WI38 (cell line): ENCODE results near the gene KCNK5.

Source experiments
- H3K4me3 ChIP-seq: 2 replicates; pipeline ENCODE4 v1.5.1; 2011; ENCODE audit warnings: low read depth, mild to moderate bottlenecking, control low read depth, low read length
- TF ChIP-seq, protein P1 (sequence below): IDR thresholded peaks from 2 replicates; pipeline ENCODE4 v1.5.1; 2012; ENCODE audit warnings: low read depth, mild to moderate bottlenecking, control low read depth, low read length

Gene KCNK5, protein sequence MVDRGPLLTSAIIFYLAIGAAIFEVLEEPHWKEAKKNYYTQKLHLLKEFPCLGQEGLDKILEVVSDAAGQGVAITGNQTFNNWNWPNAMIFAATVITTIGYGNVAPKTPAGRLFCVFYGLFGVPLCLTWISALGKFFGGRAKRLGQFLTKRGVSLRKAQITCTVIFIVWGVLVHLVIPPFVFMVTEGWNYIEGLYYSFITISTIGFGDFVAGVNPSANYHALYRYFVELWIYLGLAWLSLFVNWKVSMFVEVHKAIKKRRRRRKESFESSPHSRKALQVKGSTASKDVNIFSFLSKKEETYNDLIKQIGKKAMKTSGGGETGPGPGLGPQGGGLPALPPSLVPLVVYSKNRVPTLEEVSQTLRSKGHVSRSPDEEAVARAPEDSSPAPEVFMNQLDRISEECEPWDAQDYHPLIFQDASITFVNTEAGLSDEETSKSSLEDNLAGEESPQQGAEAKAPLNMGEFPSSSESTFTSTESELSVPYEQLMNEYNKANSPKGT

DNA sequence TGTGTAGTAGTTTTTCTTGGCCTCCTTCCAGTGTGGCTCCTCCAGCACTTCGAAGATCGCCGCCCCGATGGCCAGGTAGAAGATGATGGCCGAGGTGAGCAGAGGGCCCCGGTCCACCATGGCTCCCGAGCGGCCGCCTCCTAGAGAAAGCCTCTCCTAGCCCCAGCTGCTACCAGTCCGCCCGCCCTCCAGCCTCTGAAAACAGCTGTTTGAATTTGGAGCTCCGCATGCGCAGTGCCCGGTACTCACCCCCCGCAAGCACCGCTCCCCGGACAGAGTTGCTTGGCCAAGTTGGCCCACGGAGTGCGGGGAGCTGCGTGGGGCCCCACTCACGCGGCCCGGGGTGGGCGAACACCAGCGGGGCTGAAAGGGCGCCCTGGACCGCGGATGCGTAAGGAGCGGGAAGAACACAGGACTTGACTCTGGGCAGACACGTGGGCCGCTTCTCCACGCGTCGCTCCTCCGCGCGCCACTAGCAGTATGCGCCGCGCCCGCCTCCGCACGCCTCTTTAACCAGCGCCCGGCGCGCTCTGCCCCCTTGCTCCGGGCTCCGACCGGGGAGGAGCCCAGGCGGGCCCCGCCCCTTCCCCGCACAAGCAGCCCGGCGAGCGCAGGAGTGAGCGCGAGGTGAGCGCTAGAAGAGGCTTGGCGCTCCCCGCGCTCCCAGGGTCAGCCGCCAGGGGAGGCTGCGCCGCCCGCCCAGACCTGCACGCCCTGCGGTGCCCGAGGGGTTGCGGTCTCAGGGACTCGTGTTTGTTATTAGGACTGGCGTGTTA, at the start of gene KCNK5:
Gene KCNK5 (minus strand): TSS at position 484 of the 776 bp plus-strand sequence. CDS start 364 bp downstream, at position 120.
- TF ChIP-seq, protein P1, sequence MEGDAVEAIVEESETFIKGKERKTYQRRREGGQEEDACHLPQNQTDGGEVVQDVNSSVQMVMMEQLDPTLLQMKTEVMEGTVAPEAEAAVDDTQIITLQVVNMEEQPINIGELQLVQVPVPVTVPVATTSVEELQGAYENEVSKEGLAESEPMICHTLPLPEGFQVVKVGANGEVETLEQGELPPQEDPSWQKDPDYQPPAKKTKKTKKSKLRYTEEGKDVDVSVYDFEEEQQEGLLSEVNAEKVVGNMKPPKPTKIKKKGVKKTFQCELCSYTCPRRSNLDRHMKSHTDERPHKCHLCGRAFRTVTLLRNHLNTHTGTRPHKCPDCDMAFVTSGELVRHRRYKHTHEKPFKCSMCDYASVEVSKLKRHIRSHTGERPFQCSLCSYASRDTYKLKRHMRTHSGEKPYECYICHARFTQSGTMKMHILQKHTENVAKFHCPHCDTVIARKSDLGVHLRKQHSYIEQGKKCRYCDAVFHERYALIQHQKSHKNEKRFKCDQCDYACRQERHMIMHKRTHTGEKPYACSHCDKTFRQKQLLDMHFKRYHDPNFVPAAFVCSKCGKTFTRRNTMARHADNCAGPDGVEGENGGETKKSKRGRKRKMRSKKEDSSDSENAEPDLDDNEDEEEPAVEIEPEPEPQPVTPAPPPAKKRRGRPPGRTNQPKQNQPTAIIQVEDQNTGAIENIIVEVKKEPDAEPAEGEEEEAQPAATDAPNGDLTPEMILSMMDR, result no peak
- no peak within 1 kb of the TSS for H3K4me3 ChIP-seq

DNA sequence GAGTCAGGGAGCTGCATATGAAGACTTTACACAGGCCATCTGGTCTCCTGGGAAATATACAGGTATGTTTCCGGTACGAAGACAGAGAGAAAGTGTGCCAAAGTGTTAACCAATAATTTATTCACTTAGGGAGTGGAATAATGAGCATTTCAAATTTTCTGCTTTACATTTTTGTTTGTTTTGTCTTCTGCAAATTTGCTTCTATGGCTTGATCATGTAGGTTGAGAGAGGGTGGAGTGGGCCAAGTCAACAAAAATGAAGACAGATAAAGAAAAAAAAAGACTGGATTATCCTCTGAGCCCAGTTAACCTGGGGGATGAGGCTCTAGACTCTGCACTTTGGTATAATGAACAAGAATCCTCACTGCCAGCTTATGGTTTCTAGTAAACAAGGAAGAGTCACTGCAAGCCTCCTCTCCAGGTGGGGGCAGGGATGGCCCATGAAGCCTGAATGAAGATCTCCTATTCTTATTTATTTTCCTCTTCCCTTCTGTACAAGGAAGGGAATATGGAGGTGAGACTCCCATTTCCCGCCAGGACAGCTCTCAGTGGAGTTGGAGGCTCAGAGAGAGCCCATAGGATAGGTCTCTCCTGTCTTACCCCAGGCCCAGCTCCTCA, 47.2 kb upstream of the KCNK5 start:
- H3K4me3 ChIP-seq, result no peak overlapping the region
- TF ChIP-seq, protein P1, result no peak

DNA sequence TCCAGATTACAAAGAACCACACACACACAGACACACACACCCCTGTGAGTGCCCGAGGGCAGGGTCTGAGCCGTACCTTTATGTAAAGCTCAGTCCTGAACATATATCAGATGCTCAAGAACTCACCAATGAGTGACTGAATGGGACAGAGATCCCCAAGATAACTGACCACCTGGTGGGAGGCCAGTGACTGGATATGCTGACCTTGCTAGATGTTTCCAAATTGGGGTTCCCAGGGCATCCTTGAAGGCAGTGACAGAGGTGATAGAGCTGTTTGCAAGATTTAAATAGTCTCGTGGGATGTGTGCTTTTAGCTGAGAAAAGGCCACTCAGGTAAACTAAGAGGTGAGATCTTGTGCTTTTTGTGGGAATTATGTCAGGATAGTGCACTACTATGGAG, 45.6 kb upstream of the KCNK5 start:
- TF ChIP-seq, protein P1, result no peak
- H3K4me3 ChIP-seq, result no peak overlapping the region

DNA sequence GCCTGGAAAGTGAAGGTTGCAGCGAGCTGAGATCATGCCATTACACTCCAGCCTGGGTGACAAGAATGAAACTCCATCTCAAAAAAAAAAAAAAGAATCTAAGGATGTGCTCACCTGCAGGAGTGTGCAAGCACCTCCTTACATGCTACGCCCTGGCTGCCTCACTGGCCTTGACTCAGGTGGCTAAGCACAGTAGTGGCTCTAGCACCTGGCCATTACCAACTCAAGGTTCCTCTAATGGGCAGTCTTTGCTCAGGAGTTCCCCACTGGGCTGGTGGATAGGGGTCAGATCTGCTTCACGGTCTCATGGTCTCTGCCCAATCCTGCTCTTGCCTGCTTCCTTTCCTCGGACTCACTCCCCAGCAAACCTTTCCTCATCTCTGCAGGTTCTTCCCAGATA, 45.2 kb upstream of the KCNK5 start:
- TF ChIP-seq, protein P1, result no peak
- H3K4me3 ChIP-seq, result no peak overlapping the region

DNA sequence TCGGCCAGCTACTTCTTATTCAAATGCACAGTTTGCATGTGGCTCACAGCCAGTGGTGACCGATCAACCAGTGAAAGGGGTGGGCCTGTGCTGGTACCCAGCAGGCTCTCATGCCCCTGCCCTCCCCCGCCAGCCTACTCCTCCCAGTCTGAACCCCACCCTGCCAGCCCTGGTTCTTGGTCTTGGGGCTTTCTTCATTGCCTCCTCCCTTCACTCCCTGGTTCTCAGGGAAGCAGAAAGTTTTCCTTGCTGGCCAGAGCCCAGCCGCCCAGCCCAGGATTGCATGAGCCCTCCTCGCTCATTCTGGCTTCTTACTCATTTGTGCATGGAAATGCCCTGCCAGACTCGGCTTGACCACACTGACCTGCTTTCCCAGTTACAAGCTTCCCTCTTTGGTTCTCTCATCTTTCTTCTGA, 44.1 kb upstream of the KCNK5 start:
- H3K4me3 ChIP-seq, result no peak overlapping the region
- TF ChIP-seq, protein P1, result no peak

DNA sequence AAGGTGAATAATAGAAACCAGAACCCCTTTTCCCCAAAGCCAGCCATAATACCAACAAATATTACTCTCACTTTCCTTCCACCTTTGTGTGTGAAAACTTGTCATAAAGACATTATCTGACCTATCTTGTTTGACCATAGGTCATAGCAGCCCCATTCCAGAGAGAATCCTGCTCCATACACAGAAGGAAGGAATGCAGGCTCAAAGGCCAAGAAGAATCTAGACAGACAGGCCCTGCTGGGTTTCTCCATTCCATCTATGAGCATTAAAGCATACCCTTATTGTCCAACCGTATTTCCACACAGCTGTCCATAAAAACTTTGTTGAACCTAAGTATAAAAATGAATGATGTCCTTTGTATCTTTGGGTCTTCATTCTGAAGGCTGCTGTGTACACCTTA, 40.7 kb upstream of the KCNK5 start:
- H3K4me3 ChIP-seq, result no peak overlapping the region
- TF ChIP-seq, protein P1, result no peak
